T1000 (cell line): ENCODE results near the gene POGLUT3.
A peak's percentile ranks its signal among the peaks of the same experiment; 100 is the strongest.

Experiments used
- DNase-seq: peaks from one replicate; lab custom pipeline; 2025; ENCODE audit warnings: mixed read lengths; lab: John Stamatoyannopoulos, UW

POGLUT3 gene

DNA sequence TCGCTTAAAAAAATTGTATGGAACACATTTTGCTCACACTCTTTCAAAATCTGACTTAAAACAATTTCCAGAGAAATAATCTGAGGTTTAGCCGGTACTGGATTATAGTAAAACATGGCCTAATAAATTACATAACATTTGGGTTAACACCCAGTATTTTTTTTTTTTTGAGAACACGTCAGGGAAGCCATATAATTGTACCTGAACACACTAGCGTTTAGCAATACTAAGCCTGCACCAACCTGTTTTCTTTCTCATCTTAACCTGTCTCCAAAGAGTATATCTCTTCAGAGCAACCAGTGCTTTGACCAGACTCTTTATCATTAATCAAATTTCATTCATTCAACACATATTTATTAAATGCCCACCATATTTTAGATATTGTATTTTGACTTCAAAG is 2.0 kb upstream of the POGLUT3 start:
- DNase-seq = no peak

DNA sequence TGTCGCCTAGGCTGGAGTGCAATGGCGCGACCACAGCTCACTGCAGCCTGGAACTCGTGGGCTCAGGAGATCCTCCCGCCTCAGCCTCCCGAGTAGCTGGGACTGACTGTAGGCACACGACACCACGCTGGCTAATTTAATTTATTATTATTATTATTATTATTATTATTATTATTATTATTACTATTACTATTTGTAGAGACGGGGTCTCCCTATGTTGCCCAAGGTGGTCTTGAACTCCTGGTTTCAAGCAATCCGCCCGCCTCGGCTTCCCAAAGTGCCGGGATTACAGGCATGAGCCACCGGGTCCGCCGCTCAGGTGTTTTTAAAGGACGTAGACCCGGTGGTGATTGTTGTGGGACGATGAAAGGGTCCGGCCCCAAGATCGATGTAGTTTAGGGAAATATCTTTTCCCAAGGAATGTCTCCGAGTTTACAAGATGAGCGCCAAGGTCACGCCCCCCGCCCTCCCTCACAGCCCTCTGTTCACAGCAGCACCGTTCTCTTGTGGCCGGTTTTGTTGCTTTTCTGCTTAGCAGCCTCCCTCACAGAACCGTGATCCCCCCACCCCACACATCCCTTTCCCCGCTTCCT is 728 bp upstream of the POGLUT3 start:
- no peak for DNase-seq

DNA sequence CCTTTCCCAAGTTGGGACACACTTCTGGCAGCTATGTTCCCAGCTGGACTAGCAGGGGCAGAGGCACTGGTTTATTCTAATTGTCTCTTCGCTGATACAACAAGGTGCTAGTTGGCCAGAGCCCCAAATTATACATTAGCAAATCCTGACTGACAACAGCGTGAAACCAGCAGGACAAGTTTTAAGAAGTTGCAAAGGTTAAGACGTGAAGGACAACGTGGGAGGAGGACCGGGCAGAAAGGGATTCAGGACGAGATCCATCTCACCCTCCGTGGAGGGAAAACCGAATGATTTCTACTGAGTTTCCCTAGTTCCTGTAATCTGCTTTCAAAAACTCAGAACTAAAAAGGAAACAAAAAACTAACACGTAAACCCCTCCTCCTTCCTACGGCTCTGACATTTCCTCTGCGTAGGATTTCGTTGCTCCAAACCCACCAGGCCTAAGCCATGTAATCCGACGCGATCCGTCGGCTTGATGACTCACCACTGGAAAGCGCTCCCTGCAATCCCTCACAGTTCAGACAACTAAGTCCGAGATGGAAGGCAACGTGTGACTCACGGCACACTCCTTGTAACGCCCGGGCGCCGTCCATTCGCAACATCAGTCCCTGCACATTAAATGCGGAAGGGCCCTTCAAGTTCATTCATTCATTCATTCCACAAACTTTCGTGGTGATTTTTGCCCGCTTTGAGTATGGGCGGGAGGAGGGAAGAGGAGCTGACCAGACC is 703 bp downstream of the POGLUT3 start:
- DNase-seq = peak; percentile 43

DNA sequence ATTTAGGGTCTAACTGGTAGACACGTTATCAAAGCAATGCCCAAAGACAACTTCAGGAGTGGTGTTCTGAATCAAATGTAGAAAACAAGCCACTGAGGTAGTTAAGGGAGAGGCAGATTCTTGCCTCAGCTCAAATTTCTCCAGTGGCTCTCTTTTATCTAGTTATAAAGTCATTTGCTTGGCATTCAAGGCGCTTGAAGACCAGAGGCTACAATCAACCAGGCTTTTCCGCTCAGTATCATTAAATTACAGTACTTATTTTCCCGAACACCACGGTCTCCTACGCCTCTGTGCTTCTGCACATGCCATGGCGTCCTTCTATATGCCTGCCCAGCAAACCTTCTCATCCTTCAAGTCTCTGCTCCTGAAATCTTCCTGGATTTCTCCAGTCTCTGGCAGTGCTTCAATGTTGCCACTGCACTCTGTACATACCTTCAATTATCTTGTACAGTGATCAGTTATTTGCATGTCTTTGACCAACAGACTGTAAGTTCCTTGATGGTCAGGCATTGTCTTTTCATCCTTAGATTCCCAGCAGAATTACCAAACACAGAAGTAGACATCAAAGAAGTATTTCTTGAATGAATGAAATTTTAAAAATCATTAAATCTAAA is 1.4 kb downstream of the POGLUT3 start:
- no peak for DNase-seq

DNA sequence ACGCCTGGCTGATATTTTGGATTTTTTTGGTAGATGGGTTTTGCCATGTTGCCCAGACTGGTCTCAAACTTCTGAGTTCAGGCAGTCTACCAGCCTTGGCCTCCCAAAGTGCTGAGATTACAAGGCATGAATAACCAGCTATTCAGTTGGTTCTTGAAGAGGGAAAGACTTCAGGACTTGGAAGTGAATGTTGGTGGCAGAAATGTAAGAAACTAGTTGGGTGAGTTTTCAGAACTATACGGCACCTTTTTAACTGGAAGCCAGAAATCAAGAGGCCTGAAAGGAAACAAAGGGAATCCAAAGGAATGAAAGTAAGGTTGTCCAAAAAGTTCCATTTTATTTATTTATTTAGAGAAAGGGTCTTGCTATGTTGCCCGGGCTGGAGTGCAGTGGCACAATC is 2.9 kb downstream of the POGLUT3 start:
- DNase-seq = no peak

DNA sequence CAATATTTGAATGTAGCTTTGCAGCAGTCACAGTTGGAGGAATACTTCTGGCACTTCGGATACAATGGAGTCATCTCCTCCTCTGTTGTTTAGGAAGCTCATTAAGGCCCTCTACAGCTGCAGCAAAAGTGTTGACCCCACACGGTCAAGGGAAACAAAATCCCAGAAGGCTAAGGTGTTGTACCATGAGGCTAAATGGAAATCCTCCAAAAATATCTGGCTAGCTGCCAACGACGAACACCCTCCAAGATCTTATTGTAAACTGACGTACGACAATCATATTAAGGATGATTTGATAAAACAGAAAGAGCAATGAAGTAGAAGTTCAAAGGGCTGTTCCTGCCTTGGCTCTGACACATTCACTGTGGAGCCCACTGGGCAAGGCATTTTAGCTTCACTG is 4.0 kb downstream of the POGLUT3 start:
- DNase-seq = no peak

DNA sequence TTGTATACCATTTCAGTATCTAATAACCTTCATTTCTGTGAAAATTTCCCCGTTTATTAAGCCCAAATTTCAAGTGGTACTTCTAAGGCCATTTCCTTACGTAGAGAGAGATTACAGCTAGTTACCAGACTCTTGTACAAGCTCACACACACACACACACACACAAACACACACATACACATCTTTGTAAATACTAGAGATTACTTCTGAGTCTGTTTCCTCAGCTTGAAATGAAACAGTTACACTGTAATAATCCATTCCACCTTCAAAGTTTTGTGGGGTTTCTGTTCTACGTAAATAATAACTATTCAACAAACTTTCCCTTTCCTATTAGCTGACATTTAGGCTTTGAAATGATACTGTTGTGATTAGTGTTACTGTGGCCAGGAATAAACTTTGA is 6.2 kb downstream of the POGLUT3 start:
- DNase-seq = no peak

DNA sequence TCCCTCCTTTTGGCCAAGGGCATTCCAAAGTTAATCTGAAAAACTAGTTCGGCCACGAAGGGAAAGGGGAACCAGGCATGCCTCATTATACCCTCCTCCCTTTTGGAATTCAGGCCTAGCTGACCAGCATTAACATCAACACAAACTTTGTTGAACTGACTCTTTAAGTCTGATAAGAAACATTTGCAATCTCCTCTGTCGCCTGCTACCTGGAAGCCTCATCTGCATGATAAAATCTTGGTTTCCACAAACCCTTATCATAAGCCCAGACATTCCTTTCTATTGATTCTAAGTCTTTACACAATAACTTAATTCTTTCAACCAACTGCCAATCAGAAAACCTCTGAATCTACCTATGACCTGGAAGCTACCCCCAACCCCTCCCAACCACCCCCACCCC is 11.4 kb downstream of the POGLUT3 start:
- DNase-seq = no peak

DNA sequence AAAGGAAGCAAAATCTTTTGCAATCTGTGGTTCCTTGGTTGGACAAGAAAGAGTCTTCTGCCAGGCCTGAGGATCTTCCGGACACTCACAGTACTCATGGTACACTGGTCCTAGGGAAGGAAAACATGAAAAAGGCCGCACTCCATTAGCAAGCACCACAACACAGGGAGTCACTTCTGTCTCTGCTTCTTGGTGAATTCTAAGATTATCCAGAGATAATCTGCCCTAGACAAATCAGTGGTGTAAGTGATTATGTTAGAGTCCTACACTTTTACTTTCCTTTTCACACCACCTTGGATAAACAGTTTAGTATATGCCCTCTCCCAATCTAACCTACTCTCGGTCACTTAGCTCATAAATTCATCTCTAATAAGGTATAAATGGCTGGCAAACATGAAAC is 11.9 kb downstream of the POGLUT3 start:
- DNase-seq = no peak

DNA sequence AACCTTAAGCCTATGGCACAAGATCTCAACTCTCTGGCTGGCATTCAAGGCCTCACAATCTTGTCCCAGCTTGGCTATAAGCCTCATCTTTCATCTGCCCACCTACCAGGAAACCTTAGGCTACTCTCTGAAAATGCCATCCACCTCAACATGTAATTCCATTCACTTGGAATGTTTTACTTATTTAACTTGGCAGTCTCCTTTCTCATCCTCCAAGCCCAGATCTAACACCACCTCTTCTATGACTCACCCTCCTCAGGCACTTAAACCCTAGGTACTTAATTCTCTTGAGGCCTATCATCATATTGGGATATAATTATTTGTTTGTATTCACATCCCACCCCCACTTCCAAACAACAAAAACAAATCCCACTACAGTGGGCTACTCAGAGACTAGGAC is 15.0 kb downstream of the POGLUT3 start:
- DNase-seq = no peak

DNA sequence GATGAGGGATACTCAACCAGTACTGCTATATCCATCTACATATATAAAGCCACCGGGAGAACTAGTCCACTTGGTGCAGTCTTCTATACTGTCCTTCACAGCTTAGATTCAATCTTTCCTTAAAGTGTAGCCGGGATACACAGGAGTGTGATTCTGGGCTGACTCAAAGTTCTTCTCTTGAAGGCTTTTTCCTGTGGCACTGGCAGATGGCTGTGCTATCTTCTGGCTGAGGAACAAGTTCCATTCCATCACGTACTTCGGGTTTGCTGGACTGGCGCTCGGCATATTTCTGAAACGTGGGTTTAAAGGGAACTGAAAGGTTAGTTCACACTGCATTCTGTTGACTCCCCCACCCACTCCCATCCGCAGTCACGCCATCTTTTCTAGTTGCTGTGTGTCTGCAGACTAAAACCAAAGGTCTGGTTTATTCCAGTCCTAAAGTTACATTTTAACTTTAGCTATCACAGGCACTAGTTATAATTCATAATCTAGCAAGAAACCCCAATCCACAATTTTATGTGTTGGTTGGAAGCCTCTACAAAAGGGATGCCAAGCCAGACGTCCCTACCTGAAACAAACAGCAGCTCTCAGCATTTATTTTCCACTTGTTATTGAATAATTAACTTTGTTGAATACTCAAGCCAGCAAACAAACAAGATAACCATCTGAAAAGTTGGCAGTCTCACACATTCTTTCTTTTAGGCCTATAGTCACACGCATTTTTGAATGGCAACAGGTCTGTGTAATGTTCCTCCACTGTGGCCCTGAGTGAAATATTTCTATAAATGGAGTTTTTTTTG is 23.3 kb downstream of the POGLUT3 start:
- no peak for DNase-seq

DNA sequence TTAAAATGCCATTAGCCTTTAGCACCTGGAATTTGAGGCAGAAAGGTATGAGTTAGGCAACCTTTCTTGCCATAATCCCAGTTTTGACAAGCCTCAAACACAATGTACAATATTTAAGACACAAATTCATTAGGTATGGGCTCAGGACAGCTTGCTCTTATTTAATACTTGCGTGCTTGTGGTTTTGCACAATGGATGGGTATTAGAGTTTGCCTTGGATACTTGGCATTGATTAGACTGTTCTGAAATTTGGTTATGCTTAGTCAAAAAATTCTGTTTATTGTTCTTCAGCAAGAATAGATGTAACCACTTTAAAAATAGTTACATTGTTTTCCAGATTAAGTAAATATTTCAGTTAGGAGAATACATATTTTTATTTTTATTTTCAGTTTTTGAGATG is 25.5 kb downstream of the POGLUT3 start:
- no peak for DNase-seq

DNA sequence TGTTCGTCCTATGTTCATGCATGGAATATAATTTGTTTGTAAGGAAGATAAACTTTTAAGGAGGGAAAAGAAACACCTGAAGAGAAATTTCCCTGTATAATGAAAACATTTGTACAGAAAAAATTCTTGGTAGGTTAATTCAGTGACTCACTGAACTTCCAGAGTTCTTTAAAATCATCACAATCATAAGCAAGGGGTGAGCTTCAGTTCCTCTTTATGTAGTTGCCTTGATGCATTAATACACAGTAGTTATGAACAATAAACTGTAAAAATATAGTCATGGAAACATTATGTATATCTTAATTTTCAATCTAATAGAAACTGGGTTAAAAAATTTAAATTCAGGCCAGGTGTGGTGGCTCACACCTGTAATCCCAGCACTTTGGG is 29.7 kb downstream of the POGLUT3 start:
- no peak for DNase-seq

DNA sequence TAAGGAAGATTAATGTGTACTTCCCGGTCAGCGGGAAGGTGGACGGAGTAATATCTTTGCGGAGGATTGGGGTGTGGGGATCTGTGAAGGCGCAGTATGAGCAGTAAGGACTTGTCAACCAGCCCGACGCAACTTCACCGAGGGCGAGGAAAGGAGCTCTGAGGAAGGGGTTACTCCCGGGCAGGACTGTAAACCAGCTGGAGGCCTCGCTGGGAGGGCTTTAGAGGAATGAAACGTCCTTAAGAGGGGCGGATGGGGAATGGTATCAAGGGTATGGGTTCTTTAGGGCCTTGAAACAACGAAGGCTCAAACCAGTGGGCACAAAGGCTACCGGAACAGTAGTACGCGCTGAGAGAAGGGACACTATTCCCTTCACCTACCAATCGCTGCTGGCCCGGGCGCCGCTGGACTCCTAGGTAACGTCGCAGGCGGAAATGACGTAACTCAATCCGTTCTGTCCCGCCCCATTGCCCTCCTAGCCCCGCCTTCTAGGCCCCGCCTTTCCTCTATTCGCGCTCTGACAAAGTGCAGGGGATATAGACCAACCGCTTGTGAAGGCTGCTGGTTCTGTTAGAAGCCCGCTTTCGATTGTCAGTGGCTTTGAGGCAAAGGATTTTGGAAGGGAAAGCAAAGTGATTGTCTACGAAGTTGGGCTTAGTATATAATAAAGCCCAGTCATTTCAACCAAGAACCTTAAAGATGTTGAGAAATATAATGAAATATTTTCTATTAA is 30.9 kb downstream of the POGLUT3 start, which contains the start of gene C11orf65:
C11orf65 (minus strand) TSS at position 439 of the 733 bp plus-strand sequence. CDS start 5,970 bp downstream, outside the sequence.
- peak; percentile 79 for DNase-seq

DNA sequence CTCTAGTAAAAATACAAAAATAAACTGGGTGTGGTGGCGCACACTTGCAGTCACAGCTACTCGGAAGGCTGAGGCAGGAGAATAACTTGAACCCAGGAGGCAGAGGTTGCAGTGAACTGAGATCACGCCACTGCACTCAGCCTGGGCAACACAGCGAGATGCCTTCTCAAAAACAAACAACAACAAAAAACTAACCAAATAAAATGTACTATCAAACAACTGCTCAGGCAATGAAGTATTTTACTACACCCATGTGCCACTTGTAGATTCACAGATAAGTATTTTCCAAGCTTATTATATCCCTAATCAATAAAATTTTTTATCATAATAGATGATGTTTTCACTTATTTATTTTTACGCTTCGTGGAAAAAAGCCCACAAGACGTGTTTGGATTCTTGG is 31.8 kb downstream of the POGLUT3 start:
- DNase-seq = no peak

DNA sequence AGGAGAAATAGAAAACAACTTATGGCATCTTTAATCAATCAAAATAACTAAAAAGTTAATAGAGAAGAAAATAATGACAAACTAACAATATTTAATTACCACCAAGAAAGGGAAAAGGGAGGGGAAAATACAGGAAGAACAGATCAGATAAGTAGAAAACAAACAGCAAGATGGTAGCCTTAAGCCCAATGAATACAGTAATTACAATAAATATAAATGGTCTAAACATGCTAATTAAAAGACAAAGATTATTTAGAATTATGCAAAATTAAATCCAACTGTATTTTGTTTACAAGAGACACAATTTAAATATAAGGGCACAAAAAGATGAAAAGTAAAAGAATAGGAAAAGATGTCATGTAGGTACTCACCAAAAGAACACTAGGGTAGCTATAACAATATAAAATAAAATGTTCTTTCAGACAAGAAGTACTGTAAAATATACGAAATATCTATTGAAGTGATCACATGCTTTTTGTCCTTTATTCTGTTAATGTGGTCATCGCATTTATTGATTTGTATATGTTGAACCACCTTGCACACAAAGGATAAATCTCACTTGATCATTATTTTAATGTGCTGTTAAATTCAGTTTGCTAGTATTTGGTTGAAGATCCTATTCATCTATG is 44.9 kb downstream of the POGLUT3 start:
- DNase-seq = no peak
